Activated CD8-positive, alpha-beta T cell treated with anti-CD3 and anti-CD28 coated beads, Interleukin-2, amount 10 ng/mL, durations not matched to agents 7 days and 5 days (primary cell): ENCODE data around the gene ACTMAP. TPM values are rescaled to one million over a fixed set of nuclear protein-coding genes. Genes with fewer than 3 reads are reported as not detected.
"Not testable (repeated sequence)": the region's sequence is repeated elsewhere in the genome, so short reads cannot be mapped to it uniquely, and the experiment has no call there.

Source experiments
- ATAC-seq: fragments of 150-1000 bp; cut with Tn5 transposase; one replicate; pipeline ENCODE4 v1.10.0; 2021; ENCODE audit warnings: moderate library complexity
- CTCF ChIA-PET: fragments of 350-600 bp; sonication (Branson Sonifier 250); formaldehyde crosslinking; loops from one replicate; lab custom pipeline; 2021; ENCODE audit warnings: antibody characterized with exemption; lab: Charles Lee
- POLR2A ChIA-PET: fragments of 350-600 bp; sonication (Branson Sonifier 250); formaldehyde crosslinking; loops from one replicate; lab custom pipeline; 2021; ENCODE audit warnings: antibody characterized with exemption; lab: Charles Lee
- DNase-seq: peaks from one replicate; pipeline ENCODE4 v3.0.0-alpha.2; 2020
- H3K27ac Mint-ChIP-seq: one replicate; pipeline ENCODE4 v1.8.0; 2021; ENCODE audit warnings: mild to moderate bottlenecking, mixed read lengths
- H3K27me3 Mint-ChIP-seq: one replicate; pipeline ENCODE4 v1.8.0; 2021; ENCODE audit warnings: low read depth, mixed read lengths
- H3K36me3 Mint-ChIP-seq: one replicate; pipeline ENCODE4 v1.8.0; 2021; ENCODE audit warnings: low read depth, mixed read lengths
- H3K4me1 Mint-ChIP-seq: one replicate; pipeline ENCODE4 v1.8.0; 2021; ENCODE audit warnings: low read depth, mixed read lengths
- H3K4me3 Mint-ChIP-seq: one replicate; pipeline ENCODE4 v1.8.0; 2021; ENCODE audit warnings: mild to moderate bottlenecking, mixed read lengths
- H3K9me3 Mint-ChIP-seq: one replicate; pipeline ENCODE4 v1.8.0; 2022; ENCODE audit warnings: mixed read lengths; ENCODE audit not compliant: insufficient read depth
- total RNA-seq, 2 experiments: library from RNA; stranded (reverse); gene quantifications; one replicate each; pipeline ENCODE4 v1.2.3, GENCODE V29; 2021

Gene ACTMAP
- total RNA-seq, 2 experiments from 2014 or later = 15.2 to 17.1 TPM

GRCh38 chr19:40785526-40785925 is 35.2 kb upstream of the ACTMAP start:
- no peaks in the 10 kb centered on the region for H3K27me3 Mint-ChIP-seq
- peaks cover 2% of the 10 kb centered on the region for H3K4me1 Mint-ChIP-seq
- ATAC-seq (no peak), DNase-seq (no peak)
- H3K27ac Mint-ChIP-seq = peak overlapping the region; percentile 52
- no peaks in the 10 kb centered on the region for H3K9me3 Mint-ChIP-seq
- H3K4me3 Mint-ChIP-seq = no peak overlapping the region
- CTCF ChIA-PET = interaction anchor here (0.6 kb wide), 1 partner anchor 14 kb away, joined by 4 read pairs; no protein-coding TSS in a partner anchor
- POLR2A ChIA-PET = no interaction called here
- H3K36me3 Mint-ChIP-seq = peaks cover 26% of the 10 kb centered on the region

- H3K36me3 Mint-ChIP-seq = peaks cover 26% of the 10 kb centered on the region
- H3K9me3 Mint-ChIP-seq, H3K27ac Mint-ChIP-seq, H3K4me3 Mint-ChIP-seq, DNase-seq, POLR2A ChIA-PET, H3K27me3 Mint-ChIP-seq, ATAC-seq: not testable (repeated sequence)
- CTCF ChIA-PET = interaction anchor here (1.1 kb wide), 1 partner anchor 121 kb away, joined by 3 read pairs; no protein-coding TSS in a partner anchor
- peaks cover 14% of the 10 kb centered on the region for H3K4me1 Mint-ChIP-seq
These were observed 33.9 kb upstream of the ACTMAP start for GRCh38 chr19:40784146-40784545.

- no peak overlapping the region for H3K4me3 Mint-ChIP-seq
- H3K36me3 Mint-ChIP-seq = peaks cover 27% of the 10 kb centered on the region
- no peak for DNase-seq
- H3K4me1 Mint-ChIP-seq = peaks cover 19% of the 10 kb centered on the region
- CTCF ChIA-PET = interaction anchor here (1.1 kb wide), 1 partner anchor 120 kb away, joined by 3 read pairs; no protein-coding TSS in a partner anchor
- no peaks in the 10 kb centered on the region for H3K9me3 Mint-ChIP-seq
- no peaks in the 10 kb centered on the region for H3K27me3 Mint-ChIP-seq
- no peak for ATAC-seq
- POLR2A ChIA-PET = no interaction called here
- no peak overlapping the region for H3K27ac Mint-ChIP-seq
These were observed 33.4 kb upstream of the ACTMAP start for GRCh38 chr19:40783711-40784110.

- H3K4me1 Mint-ChIP-seq = peaks cover 33% of the 10 kb centered on the region
- H3K36me3 Mint-ChIP-seq = peaks cover 21% of the 10 kb centered on the region
- ChIA-PET CTCF (no interaction called here), POLR2A (no interaction called here)
- H3K9me3 Mint-ChIP-seq = no peaks in the 10 kb centered on the region
- no peaks in the 10 kb centered on the region for H3K27me3 Mint-ChIP-seq
- DNase-seq (no peak), ATAC-seq (no peak)
- no peak overlapping the region for H3K4me3 Mint-ChIP-seq
- no peak overlapping the region for H3K27ac Mint-ChIP-seq
These were observed 30.9 kb upstream of the ACTMAP start for GRCh38 chr19:40781140-40781539.

GRCh38 chr19:40780582-40780981 is 30.3 kb upstream of the ACTMAP start:
- Mint-ChIP-seq H3K9me3 (no peaks in the 10 kb centered on the region), H3K4me3 (no peak overlapping the region), H3K4me1 (peaks cover 35% of the 10 kb centered on the region), H3K36me3 (peaks cover 21% of the 10 kb centered on the region), H3K27ac (peak overlapping the region; percentile 37), H3K27me3 (no peaks in the 10 kb centered on the region)
- no peak for ATAC-seq
- ChIA-PET CTCF (interaction anchor here (4.9 kb wide), 1 partner anchor 26 kb away, joined by 63 read pairs; no protein-coding TSS in a partner anchor), POLR2A (interaction anchor here (5.1 kb wide), 1 partner anchor 28 kb away, joined by 94 read pairs; the partner anchor contains the start of genes ACTMAP and SNRPA)
- no peak for DNase-seq

GRCh38 chr19:40778706-40779284 is 28.5 kb upstream of the ACTMAP start:
- H3K9me3 Mint-ChIP-seq = no peaks in the 10 kb centered on the region
- peaks cover 24% of the 10 kb centered on the region for H3K36me3 Mint-ChIP-seq
- peaks cover 41% of the 10 kb centered on the region for H3K4me1 Mint-ChIP-seq
- ChIA-PET POLR2A (interaction anchor here (0.6 to 5.1 kb wide), 15 partner anchors 9 to 173 kb away, joined by 3 to 94 read pairs (median 4); partner anchors contain the start of genes ACTMAP, COQ8B, EGLN2 and ITPKC), CTCF (interaction anchor here (1.0 to 4.9 kb wide), 15 partner anchors 17 to 366 kb away, joined by 3 to 63 read pairs (median 8); partner anchors contain the start of genes ACTMAP, BLVRB and EGLN2)
- ATAC-seq (no peak), DNase-seq (no peak)
- no peaks in the 10 kb centered on the region for H3K27me3 Mint-ChIP-seq
- peak overlapping the region; percentile 91 for H3K4me3 Mint-ChIP-seq
- H3K27ac Mint-ChIP-seq = peak overlapping the region; percentile 99

GRCh38 chr19:40777937-40778705 is 27.8 kb upstream of the ACTMAP start, which contains the start of gene RAB4B:
TSS of gene RAB4B (plus strand) at chr19:40778247. CDS start at chr19:40778376, 129 bp downstream.
- ChIA-PET CTCF (interaction anchor here (1.0 to 4.9 kb wide), 20 partner anchors 11 to 366 kb away, joined by 3 to 63 read pairs (median 6); partner anchors contain the start of genes ACTMAP, BLVRB and EGLN2), POLR2A (interaction anchor here (0.6 to 5.1 kb wide), 23 partner anchors 8 to 529 kb away, joined by 3 to 94 read pairs (median 4); partner anchors contain the start of genes ACTMAP, COQ8B, EGLN2 and ITPKC)
- Mint-ChIP-seq H3K4me3 (peak within 1 kb of the TSS; percentile 91), H3K9me3 (no peaks in the 10 kb centered on the region), H3K4me1 (peaks cover 41% of the 10 kb centered on the region), H3K27ac (peak within 1 kb of the TSS; percentile 99), H3K36me3 (peaks cover 21% of the 10 kb centered on the region), H3K27me3 (no peaks in the 10 kb centered on the region)
- peak; percentile 100 for DNase-seq
- ATAC-seq = peak; percentile 87

- CTCF ChIA-PET = interaction anchor here (0.8 to 4.9 kb wide), 19 partner anchors 10 to 357 kb away, joined by 3 to 63 read pairs (median 6); partner anchors contain the start of genes ACTMAP, BLVRB and EGLN2
- H3K4me1 Mint-ChIP-seq = peaks cover 41% of the 10 kb centered on the region
- POLR2A ChIA-PET = interaction anchor here (0.9 to 5.1 kb wide), 15 partner anchors 10 to 529 kb away, joined by 3 to 94 read pairs (median 4); partner anchors contain the start of genes ACTMAP, COQ8B, EGLN2 and SNRPA
These were observed 27.3 kb upstream of the ACTMAP start for GRCh38 chr19:40777645-40777936.

GRCh38 chr19:40776932-40777644 is 26.8 kb upstream of the ACTMAP start:
- ChIA-PET POLR2A (interaction anchor here (0.7 to 5.1 kb wide), 17 partner anchors 10 to 530 kb away, joined by 3 to 94 read pairs (median 4); partner anchors contain the start of genes ACTMAP, COQ8B, EGLN2 and SNRPA), CTCF (interaction anchor here (0.8 to 4.9 kb wide), 18 partner anchors 10 to 356 kb away, joined by 3 to 63 read pairs (median 7); partner anchors contain the start of genes ACTMAP, BLVRB and EGLN2)
- Mint-ChIP-seq H3K4me3 (peak overlapping the region; percentile 91), H3K27ac (peak overlapping the region; percentile 99), H3K4me1 (peaks cover 41% of the 10 kb centered on the region), H3K36me3 (peaks cover 20% of the 10 kb centered on the region), H3K27me3 (no peaks in the 10 kb centered on the region), H3K9me3 (no peaks in the 10 kb centered on the region)
- peak; percentile 98 for DNase-seq
- ATAC-seq = peak; percentile 57

More at GRCh38 chr19:40777645-40777936, 27.3 kb upstream of the ACTMAP start:
- DNase-seq (no peak), ATAC-seq (no peak)
- H3K9me3 Mint-ChIP-seq = no peaks in the 10 kb centered on the region
- peak overlapping the region; percentile 91 for H3K4me3 Mint-ChIP-seq
- no peaks in the 10 kb centered on the region for H3K27me3 Mint-ChIP-seq
- H3K36me3 Mint-ChIP-seq = peaks cover 21% of the 10 kb centered on the region
- peak overlapping the region; percentile 99 for H3K27ac Mint-ChIP-seq

- ATAC-seq = no peak
- DNase-seq = no peak
- Mint-ChIP-seq H3K4me1 (peaks cover 44% of the 10 kb centered on the region), H3K27ac (peak overlapping the region; percentile 99), H3K4me3 (no peak overlapping the region), H3K36me3 (peaks cover 23% of the 10 kb centered on the region), H3K9me3 (no peaks in the 10 kb centered on the region), H3K27me3 (no peaks in the 10 kb centered on the region)
- POLR2A ChIA-PET = interaction anchor here (0.7 to 5.1 kb wide), 6 partner anchors 16 to 527 kb away, joined by 3 to 94 read pairs (median 4); partner anchors contain the start of genes ACTMAP, EGLN2 and SNRPA
- CTCF ChIA-PET = interaction anchor here (2.0 to 4.9 kb wide), 6 partner anchors 13 to 171 kb away, joined by 5 to 63 read pairs (median 10); partner anchors contain the start of genes ACTMAP and EGLN2
These were observed 26.1 kb upstream of the ACTMAP start for GRCh38 chr19:40776364-40776763.
